HG03460 (cell line): ENCODE data around the gene ZC3H8.
"Not testable (repeated sequence)": the region's sequence is repeated elsewhere in the genome, so short reads cannot be mapped to it uniquely, and the experiment has no call there.

ENCODE experiments used
- ATAC-seq: cut with Tn5 transposase; IDR thresholded peaks from one replicate; pipeline ENCODE4 v1.9.1; 2021; ENCODE audit not compliant: unreplicated experiment

Gene ZC3H8

DNA sequence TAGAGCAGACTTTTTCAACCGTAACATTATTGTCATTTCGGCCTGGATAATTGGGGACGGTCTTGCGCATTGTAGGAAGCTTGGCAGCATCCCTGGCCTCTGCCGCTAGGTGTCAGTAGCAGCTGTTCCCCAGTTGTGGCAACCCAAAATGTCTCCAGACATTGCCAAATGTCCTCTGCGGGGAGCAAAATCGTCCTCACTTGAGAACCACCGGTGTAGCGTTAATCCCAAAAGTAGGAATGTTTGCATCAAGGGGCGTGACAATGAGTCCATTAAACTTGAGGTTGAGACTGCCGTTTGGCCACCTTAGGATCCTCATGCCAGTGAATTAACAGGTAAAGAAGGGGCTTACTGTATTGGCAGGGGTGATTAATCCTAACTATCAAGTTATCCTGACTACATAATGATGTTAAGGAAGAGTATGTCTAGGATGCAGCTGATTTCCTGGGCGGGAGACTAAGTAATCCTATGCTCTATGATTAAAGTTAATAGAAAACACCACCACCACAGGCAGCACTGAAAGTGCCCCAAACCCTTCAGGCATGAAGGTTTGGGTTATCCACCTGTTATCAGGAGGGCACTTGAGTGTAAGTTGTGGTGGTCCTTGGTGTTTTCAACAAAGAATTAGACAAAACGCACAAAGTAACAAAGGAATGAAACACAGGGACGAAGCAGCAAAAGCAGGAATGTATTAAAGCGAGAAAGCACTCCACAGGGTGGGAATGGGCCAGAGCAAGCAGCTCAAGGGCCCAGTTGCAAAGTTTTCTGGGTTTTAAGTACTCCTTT, 4.9 kb upstream of the ZC3H8 start:
- no peak for ATAC-seq

DNA sequence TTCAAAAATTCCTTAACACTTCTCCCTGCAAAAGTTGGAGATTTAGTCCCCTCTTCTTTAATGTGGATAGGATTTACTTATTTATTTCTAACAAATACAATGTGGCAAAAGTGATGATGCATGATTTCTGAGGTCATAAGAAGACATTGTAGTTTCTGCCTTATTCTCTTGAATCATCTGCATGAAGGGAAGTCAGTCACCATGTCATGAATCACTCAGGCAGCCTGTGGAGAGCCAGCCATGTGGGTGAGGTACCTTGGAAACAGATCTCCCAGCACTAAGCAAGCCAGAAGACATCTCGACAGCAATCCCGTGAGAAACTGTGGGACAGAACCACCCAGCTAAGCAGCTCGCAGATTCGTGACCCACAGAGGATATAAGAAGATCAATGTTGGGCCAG, 2.7 kb upstream of the ZC3H8 start:
- ATAC-seq: no peak

DNA sequence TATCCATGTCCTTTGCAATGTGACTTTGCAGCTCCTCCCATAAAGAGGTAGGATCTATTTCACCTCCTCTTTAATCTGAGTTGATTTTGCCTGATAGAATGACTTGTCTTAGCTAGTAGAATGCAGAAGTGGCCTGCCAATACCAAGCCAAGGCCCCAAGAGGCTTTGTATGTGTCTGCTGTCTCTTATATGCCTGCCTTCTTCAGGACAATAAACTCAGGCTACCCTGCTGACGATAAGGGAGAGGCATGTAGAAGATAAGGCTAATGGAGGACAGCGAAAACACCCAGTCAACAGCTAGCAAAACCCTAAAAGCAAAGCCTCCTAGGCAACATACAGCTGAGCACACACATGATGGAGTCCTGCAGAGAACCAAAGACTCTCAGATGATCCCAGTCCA, 1.8 kb upstream of the ZC3H8 start:
- ATAC-seq: no peak

DNA sequence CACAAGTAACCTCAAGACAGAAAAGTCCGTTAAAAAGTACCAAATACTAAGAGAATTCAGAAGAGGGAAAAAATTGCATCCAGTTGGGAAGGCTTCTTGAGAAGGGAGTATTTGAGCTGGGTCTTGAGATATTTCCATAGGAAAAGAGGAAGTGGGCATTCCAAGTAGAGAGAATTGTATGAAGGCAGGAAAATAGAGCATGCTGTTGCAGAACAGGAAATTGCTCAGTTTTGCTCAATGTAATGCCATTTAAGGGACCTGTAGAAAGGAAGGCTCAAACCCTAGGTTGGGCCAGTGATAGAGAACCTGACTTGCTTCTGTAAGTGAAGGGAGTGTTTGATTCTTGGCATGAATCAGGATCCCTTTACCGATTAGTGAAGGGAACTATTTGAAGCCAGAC, 1.0 kb upstream of the ZC3H8 start:
- ATAC-seq: no peak

DNA sequence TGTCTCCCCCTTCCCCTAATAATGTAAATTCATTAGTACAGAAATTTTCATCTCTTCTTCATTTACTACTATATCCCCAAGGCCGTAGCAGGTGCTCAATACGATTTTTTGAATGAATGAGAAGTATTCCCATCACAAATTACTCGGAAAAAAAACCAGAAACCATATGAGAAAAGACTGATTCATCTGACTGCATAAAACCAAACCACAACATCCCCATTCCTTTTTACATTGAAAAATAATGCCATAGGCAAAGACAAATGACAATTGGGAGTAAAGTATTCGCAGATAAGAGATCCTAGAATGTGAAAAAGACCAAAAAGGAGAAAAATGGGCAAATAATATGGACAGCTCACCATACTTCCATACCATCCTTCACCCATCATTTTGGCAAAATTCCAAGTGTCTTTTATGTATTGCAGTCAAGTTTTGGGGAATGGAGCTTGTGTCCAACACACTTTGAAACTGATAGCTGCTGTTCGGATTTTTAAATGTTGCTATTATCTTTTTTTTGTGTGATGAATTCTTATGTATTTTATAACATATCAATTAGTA, 1.5 kb downstream of the ZC3H8 start:
- no peak for ATAC-seq

DNA sequence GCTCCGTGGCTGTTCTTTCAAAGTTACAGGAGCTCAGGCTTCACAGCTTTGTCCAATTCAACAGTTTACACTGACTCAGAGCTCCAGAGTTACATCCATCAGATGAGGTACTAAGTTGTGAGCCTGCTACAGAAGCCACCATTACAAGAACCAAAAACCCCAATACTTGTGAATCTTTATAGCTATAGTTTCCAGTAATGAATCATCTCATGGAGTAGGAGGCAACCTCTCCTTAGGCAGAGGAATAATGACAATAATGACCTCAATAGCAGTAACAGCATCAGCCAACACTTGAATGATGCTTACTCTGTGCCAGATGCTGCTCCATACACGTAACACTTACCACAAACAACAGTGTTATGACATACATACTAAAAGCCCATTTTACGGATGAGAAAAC, 3.6 kb downstream of the ZC3H8 start:
- no peak for ATAC-seq

DNA sequence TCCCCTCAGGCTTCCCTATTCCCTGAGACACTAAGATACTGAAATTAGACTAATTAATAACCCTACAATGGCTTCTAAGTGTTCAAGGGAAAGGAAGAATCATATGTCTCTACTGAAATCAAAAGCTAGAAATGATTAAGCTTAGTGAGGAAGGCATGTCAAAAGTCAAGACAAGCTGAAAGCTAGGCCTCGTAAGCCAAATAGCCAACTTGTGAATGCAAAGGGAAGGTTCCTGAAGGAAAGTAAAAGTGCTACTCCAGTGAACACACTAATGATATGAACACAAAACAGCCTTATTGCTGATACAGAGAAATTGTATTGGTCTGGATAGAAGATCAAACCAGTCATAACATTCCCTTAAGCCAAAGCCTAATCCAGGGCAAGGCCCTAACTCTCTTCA, 10.0 kb downstream of the ZC3H8 start:
- ATAC-seq: no peak

DNA sequence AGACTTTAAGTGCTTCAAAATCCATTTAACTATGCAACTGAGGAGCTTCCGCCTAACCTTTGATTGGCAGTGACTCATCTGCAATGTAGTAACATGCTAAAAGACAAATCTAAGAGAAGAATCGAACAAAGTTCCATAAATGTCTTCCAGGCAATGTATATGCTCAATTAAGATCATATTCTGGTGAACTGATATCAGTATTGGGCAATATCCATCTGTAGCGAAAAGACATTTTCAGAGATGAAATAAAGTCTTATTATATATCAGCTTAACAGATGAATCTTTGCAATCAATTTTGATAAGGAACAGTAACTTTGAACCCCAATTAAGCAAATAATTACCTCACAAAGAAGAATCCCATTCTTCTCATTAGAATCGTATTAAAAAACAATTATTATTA, 11.6 kb downstream of the ZC3H8 start:
- no peak for ATAC-seq

DNA sequence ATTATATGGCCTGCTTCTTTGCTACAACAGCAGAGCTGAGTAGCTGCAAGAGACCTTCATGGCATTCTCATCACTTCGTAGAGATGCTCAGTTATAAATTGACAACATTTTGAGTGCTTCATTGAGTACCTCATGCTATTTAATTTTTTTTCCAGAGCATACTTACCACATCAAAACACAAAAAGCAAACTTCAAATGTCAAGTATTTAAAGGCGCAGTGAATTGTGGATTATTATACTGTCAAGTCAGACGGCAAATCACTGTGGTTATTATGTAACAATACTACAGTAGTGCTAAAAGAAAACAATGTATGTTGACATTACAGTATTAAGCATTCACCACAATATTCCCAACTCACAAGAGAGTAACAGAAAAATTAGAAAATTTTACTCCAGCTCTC, 12.5 kb downstream of the ZC3H8 start:
- ATAC-seq: no peak

DNA sequence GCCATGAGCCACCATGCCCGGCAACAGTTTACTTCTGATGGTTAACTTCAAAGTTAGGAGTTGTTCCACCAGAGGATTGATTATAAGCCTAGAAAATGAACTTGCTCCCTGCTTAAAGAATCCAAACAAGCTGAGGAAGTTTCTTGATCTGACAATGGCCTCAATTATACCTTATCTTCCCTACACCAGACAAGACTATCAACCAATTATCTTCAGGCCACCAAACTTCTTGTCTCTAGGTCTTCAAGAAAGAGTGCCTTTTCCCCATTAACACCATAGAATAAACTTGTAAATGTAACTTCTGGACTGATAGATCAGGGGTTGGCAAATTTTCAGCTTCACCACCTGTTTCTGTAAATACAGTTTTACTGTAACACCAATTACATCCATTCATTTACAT, 15.0 kb downstream of the ZC3H8 start:
- no peak for ATAC-seq

DNA sequence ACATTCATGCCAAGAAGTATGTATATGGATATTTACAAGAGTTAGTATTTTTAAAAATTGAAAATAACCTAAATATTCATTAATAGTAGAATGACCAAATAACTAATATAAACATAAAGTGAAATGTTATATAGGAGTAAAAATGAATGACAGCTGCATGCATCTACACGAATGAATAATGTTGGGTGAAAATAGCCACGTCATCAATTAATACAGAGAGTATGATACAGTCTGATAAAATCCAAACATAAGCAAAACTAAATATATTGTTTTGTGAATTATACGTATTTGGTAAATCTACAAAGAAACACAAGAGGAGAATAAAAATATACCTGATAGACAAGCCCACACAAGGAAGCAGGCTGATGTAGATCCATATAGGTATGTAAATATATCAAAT, 24.5 kb downstream of the ZC3H8 start:
- no peak for ATAC-seq

DNA sequence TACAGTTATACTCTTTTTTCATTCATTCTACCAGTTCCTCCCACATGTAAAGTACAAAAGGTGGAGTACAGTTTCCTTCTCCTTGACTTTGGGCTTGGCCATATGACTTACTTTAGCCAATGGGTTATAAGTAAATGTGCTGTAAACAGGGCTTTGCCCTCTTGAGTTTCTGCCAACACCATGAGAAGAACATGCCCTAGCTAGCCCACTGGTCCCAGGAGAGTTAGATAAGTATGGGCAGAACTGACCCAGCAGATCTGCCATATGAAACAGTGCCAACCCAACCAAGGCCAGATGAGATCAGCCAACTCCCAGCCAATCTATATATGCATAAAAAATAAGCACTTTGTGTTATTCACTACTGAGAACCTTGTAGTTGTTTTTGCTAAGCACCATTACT, 25.5 kb downstream of the ZC3H8 start:
- no peak for ATAC-seq

DNA sequence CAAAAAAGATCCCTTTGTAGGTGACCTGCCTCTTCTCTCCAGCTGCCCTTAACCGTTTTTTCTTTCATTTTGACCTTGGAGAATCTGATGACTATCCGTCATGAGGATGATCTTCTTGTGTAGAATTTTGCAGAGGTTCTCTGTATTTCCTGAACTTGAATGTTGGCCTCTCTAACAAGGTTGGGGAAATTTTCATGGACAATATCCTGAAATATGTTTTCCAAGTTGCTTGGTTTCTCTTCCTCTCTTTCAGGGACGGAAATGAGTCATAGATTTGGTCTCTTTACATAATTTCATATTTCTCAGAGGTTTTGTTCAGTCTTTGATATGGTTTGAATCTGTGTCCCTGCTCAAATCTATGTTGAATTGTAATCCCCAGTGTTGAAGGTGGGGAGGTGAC, 34.0 kb downstream of the ZC3H8 start:
- no peak for ATAC-seq

DNA sequence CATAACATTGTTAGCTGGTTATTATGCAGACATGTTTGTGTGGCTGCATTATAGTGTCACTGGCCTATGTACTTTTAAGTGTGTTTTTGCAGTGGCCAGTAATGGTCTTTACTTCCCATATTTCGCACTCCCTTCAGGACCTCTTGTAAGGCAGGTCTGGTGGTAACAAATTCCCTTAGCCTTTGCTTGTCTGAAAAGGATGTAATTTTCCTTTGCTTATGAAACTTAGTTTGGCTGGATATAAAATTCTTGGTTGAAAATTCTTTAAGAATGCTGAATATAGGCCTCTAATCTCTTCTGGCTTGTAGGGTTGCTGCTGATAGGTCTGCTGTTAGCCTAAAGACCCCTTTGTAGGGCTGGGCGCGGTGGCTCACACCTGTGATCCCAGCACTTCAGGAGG, 34.7 kb downstream of the ZC3H8 start:
- ATAC-seq: no peak

DNA sequence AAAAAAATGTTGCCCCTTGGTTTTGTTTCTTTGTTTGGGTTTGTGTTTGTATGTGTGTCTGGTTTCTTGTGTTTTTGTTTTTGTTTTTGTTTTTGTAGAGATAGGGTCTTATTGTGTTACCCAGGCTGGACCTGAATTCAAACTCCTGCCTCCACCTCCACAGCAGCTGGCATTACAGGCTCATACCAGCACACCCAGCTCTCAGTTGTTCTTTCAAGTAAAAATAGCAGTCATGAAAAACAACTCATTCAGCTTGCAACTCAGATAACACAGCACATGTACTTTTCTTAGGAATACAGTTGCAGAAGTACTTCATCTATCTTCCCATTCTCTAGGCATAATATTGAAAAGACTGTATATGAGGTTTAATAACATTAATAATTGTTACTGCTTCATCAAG, 37.0 kb downstream of the ZC3H8 start:
- no peak for ATAC-seq

DNA sequence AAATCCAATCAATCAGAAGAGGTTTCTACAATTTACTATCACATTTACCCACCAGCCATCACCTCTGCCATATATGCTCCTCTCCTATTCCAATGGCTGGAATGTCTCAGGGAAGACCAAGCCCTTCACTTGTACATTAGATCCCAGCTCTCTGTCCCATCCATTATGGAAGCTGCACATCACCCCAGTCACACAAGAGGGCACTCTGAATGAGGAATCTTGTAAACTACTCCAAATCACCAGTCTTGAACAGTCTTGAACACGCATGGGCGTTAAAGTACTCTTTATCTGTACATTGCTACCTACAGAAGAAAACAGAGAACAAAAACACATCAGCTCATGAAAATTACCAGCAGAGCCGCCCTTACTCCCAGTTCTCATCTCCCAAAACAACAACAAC, 38.7 kb downstream of the ZC3H8 start:
- ATAC-seq: no peak

DNA sequence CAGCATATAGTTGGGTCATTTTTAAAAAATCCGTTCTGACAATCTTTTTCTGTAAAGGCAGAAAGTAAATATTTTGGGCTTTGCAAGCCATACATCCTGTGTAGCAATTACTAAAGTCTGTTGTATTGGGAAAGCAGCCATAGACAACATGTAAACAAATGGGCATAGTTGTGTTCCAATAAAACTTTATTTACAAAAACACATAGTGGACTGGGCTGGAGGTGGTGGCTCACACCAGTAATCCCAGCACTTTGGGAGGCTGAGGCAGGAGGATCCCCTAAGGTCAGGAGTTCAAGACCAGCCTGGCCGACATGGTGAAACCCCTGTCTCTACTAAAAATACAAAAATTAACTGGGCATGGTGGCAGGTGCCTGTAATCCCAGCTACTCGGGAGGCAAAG, 46.9 kb downstream of the ZC3H8 start:
- ATAC-seq: not testable (repeated sequence)

DNA sequence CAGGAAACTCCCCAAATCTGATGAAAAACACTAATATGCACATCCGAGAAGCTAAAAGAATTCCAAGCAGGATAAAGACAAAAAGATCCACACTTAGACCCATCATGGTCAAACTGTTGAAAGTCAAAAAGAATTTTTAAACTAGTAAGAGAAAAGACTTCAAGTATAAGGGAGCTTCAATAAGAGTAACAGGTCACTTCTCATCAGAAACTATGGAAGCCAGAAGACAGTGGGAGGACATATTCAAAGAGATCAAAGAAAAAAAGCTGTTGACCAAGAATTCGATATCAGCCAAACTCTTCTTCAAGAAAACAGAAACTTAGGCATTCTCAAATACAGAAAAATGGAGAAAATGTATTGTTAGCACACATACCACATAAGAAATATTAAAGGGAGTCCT, 50.4 kb downstream of the ZC3H8 start:
- ATAC-seq: no peak

DNA sequence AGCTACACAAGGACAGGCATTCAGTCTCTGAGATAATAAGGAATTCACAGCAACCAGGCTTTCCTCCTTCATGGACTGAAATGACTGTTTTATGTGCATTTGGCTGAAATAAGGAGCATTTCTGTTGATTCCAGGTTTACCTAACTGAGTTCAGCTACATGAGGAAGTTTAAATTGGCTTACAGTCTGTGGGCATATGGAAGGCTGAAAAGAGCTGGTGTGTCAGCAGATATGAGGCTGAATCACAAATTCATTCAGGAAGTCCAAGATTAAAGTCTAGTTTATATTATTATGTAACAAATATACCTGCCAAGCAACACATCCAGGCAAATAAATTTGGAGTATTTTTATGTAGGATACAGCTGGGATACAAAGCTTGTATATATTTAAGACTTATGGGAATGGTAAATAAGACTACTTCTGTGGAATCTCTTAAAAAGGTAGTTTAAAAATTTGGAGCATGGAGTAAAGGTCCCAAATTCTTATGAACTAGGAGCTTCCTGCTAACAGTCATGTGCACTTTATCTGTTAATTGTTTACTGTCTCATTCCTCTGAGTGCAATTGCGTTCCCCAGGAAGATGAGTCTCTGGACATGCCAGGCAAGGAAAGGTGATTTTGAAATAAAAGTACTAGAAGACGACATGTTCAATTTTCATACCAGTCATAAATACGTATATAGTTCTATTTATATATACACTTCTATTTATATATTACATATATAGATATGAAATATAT, 53.0 kb downstream of the ZC3H8 start:
- ATAC-seq: no peak

DNA sequence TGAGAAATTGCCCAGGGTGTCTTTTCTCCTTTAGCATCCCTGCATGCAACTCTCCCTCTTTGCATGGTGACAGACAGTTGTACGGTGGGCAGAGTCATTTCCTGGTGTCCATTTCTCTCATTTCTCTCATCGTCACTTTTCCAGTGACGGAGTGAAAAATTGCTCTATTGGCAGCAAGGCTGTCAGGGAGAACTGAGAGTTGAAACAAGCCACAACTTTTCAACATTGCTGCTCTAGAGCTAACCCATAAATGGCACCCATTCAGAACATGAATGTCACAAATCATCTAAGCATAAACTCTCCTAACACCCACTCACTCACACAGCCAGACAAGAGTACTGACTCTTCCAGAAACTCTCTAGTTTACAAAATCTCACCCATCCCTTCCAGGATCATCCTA, 55.7 kb downstream of the ZC3H8 start:
- no peak for ATAC-seq

DNA sequence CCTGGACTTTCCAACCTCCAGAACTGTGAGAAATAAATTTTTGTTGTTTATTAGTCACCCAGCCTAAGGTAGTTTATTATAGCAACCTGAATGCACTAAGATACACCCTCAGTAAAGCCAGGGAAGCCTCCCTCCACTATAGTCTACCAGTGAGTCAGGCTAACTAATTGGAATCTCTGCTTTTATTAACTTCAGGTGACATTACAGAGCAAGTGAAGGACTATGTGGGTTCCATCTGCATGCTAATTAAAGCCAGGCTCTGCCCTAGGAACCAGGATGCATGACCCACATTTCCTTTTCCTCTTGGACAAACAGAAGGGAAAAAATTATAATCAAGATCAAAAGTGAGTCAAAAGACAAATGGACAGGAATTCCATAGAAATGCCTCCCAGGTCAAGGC, 56.1 kb downstream of the ZC3H8 start:
- ATAC-seq: no peak

DNA sequence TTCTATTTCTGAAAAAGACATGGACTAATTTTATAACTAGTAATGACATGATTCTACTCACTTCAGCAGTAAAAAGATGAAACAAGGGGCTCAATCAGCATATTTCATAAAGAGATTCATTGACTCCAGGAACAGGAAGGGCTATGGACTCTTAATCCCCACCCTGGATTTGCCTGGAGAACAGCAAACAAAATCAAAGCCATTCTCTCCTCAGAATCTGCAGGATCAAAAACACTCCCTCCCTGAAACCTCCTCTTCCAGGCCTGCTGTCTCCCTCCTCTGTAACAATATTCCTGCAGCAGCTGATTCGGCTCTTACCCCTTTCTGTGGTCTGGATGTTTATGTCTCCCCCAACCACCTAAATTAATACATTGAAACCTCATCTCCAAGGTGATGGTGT, 57.0 kb downstream of the ZC3H8 start:
- no peak for ATAC-seq
